ENCODE results near the gene RDM1. TPM values are rescaled to one million over a fixed set of nuclear protein-coding genes. Genes with fewer than 3 reads are reported as not detected.

Gene RDM1
- total RNA-seq, 2 donors from 2014 or later, result not detected

DNA sequence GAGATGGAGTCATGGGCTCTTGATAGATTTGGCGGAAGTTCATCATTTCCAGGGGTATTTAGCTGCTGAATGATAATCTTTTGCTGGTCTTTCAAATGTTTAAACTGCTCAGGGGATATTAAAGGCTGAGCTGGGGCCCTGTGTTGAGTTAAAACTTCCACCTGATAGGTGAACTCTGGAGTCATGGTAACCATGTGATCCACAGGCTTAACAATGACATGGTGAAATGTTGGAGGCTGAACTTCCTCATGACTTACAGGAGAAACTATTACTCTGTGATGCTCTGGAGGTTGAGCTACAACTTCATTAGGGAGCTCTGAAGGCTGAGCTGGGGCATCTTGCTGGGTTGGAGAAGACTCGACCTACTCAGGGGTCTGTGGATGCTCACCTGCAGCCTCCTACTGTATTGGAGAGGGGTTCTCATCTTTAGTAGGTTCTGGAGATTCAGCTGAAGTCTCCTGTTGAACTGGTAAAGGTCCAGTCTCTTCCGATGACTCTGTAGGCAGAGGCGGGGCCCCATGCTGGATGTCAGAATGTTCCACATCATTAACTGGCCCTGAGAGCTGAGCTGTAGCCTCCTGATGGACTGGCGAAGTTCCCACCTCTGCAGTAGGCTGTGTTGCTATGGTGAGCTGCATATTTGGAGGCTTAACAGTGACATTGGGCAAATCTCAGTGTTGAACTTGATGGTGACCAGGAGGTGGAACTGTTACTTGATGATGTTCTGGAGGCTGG is 24.2 kb downstream of the RDM1 start:
- no peak overlapping the region for H3K4me3 ChIP-seq
- no peaks in the 10 kb centered on the region for H3K4me1 ChIP-seq
- no peaks in the 10 kb centered on the region for H3K9me3 ChIP-seq
- H3K27ac ChIP-seq, result no peak overlapping the region
- WGBS, 2 donors, result 80 to 86% methylated on average over 5 of the region's 5 CpGs
- DNase-seq (no peak), ATAC-seq (no peak)
- H3K36me3 ChIP-seq (replicated peaks in 1 of 2; ENCODE audit: insufficient read depth in 1 of 2, low read depth in 2 of 2), result no peaks in the 10 kb centered on the region
- no peaks in the 10 kb centered on the region for H3K27me3 ChIP-seq
- intact Hi-C loops (cut with DNase I), result no loop called here
- TF ChIP-seq, protein P1, sequence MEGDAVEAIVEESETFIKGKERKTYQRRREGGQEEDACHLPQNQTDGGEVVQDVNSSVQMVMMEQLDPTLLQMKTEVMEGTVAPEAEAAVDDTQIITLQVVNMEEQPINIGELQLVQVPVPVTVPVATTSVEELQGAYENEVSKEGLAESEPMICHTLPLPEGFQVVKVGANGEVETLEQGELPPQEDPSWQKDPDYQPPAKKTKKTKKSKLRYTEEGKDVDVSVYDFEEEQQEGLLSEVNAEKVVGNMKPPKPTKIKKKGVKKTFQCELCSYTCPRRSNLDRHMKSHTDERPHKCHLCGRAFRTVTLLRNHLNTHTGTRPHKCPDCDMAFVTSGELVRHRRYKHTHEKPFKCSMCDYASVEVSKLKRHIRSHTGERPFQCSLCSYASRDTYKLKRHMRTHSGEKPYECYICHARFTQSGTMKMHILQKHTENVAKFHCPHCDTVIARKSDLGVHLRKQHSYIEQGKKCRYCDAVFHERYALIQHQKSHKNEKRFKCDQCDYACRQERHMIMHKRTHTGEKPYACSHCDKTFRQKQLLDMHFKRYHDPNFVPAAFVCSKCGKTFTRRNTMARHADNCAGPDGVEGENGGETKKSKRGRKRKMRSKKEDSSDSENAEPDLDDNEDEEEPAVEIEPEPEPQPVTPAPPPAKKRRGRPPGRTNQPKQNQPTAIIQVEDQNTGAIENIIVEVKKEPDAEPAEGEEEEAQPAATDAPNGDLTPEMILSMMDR (IDR thresholded peaks at IDR 0.05), result no peak
- no peak for TF ChIP-seq POLR2A (IDR thresholded peaks at IDR 0.05)

DNA sequence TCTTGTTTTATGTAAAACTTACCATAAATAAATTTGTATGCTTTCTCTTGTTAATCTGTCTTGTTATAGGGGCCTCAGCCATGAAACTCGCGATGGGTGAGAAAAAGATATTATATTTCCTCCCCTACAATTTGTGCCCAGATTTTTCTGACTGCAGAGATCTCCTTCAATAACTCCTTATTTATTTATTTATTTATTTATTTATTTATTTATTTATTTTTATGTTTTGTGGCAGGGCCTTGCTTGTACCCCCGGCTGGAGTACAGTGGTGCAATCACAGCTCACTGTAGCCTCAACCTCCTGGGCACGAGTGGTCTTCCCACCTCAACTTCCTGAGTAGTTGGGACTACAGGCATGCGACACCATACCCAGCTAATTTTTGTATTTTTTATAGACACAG is 27.1 kb downstream of the RDM1 start:
- H3K27me3 ChIP-seq, result no peaks in the 10 kb centered on the region
- no peaks in the 10 kb centered on the region for H3K36me3 ChIP-seq (replicated peaks in 1 of 2; ENCODE audit: insufficient read depth in 1 of 2, low read depth in 2 of 2)
- no peak for ATAC-seq
- H3K4me3 ChIP-seq, result no peak overlapping the region
- H3K9me3 ChIP-seq, result no peaks in the 10 kb centered on the region
- no peaks in the 10 kb centered on the region for H3K4me1 ChIP-seq
- 84 to 90% methylated on average over 5 of the region's 5 CpGs for WGBS, 2 donors
- no peak for DNase-seq
- intact Hi-C loops (cut with DNase I), result no loop called here
- TF ChIP-seq, protein P1 (IDR thresholded peaks at IDR 0.05), result no peak
- TF ChIP-seq POLR2A (IDR thresholded peaks at IDR 0.05), result no peak
- no peak overlapping the region for H3K27ac ChIP-seq

DNA sequence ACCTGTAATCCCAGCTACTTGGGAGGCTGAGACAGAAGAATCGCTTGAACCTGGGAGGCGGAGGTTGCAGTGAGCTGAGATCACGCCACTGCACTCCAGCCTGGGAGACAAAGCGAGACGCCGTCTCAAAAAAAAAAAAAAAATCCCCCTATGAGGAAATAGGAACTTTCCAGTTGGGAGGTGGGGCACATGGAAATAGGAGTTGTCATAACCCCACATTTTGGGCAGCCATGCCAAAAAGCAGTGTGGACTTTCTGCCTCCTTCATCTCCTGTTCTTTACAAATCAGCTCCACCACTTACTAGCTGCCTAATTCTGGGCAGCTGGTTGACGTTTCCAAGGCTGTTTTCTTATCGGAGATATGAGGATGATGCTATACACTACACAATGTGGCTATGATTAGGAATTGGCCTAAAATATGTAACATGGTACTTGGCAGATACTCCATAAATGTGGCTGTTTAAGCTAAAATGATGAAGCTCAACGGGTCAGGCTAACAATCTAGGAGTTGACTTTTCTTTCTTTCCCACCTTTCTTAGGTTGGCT is 28.9 kb downstream of the RDM1 start:
- DNase-seq (no peak), ATAC-seq (no peak)
- Histone ChIP-seq H3K4me3 (no peak overlapping the region), H3K4me1 (no peaks in the 10 kb centered on the region), H3K27me3 (no peaks in the 10 kb centered on the region), H3K27ac (no peak overlapping the region), H3K36me3 (replicated peaks in 1 of 2; ENCODE audit: insufficient read depth in 1 of 2, low read depth in 2 of 2) (no peaks in the 10 kb centered on the region), H3K9me3 (no peaks in the 10 kb centered on the region)
- 83% methylated on average over 9 of the region's 9 CpGs for WGBS, 2 donors
- no peak for TF ChIP-seq POLR2A (IDR thresholded peaks at IDR 0.05)
- TF ChIP-seq, protein P1 (IDR thresholded peaks at IDR 0.05), result no peak
- intact Hi-C loops (cut with DNase I), result no loop called here

DNA sequence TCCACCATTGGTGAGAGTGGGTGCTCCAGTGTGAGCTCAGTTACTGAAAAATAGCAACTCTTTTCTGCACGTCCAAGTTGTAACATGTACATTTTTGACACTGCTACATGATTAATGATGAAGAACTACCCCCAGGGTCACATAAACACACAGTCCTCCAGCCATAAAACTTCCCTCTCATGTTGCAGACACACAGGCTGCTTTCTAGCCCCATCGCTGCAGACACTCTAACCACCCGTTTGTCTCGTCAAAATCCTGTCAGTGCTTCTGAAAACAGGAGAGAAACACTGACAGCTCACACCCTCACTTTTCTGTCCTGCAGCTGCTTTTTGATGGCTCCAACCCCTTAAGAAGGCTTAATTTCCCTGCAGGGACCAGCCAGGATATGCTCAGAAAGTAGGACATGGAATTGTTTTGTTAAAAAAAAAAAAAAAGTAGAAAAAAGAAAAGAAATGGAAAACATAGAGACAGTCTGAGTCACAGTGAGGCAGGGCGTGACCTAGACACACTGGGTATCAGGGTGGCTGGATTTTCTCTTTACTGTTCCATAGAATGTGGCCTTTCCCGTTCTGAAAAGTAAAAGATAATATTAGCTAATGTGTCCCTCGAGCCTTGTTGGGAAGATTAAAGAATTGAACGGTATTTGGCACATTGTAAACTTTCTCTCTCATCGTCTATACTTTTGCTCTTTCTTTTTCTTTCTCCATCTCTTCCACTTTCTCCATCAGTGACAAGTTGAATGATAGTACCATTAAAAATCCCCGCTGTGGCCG is 29.7 kb downstream of the RDM1 start:
- intact Hi-C loops (cut with DNase I), result no loop called here
- DNase-seq, result no peak
- H3K4me1 ChIP-seq, result no peaks in the 10 kb centered on the region
- no peak overlapping the region for H3K4me3 ChIP-seq
- 56 to 61% methylated on average over 11 of the region's 11 CpGs for WGBS, 2 donors
- no peak overlapping the region for H3K27ac ChIP-seq
- no peaks in the 10 kb centered on the region for H3K27me3 ChIP-seq
- no peak for ATAC-seq
- no peaks in the 10 kb centered on the region for H3K9me3 ChIP-seq
- H3K36me3 ChIP-seq (replicated peaks in 1 of 2; ENCODE audit: insufficient read depth in 1 of 2, low read depth in 2 of 2), result no peaks in the 10 kb centered on the region
- TF ChIP-seq POLR2A (IDR thresholded peaks at IDR 0.05), result no peak
- TF ChIP-seq, protein P1 (IDR thresholded peaks at IDR 0.05), result no peak
